Fibroblast of skin of right biceps (primary cell): ENCODE results near the gene LMBR1.
"Not testable (repeated sequence)": the region's sequence is repeated elsewhere in the genome, so short reads cannot be mapped to it uniquely, and the experiment has no call there.

ENCODE experiments used
- DNase-seq: peaks from one replicate; pipeline ENCODE4 v3.0.0-alpha.2; 2013

Gene LMBR1

GRCh38 chr7:156843582-156843981 lies 49.4 kb downstream of the LMBR1 start:
- not testable (repeated sequence) for DNase-seq

- DNase-seq: no peak
These were observed 49.8 kb downstream of the LMBR1 start for GRCh38 chr7:156843157-156843556.

- DNase-seq: no peak
These were observed 50.2 kb downstream of the LMBR1 start for GRCh38 chr7:156842740-156843140.

- no peak for DNase-seq
These were observed 50.7 kb downstream of the LMBR1 start for GRCh38 chr7:156842317-156842716.

- DNase-seq: no peak
These were observed 51.5 kb downstream of the LMBR1 start for GRCh38 chr7:156841497-156841896.

- no peak for DNase-seq
These were observed 52.8 kb downstream of the LMBR1 start for GRCh38 chr7:156840134-156840533.

GRCh38 chr7:156836443-156836842 lies 56.5 kb downstream of the LMBR1 start:
- DNase-seq: no peak

GRCh38 chr7:156834462-156834861 lies 58.5 kb downstream of the LMBR1 start:
- no peak for DNase-seq

GRCh38 chr7:156833312-156833711 lies 59.7 kb downstream of the LMBR1 start:
- DNase-seq: no peak

- no peak for DNase-seq
These were observed 60.6 kb downstream of the LMBR1 start for GRCh38 chr7:156832195-156832877.

GRCh38 chr7:156829669-156830336 lies 63.2 kb downstream of the LMBR1 start:
- DNase-seq: no peak

GRCh38 chr7:156827587-156828203 lies 65.3 kb downstream of the LMBR1 start:
- DNase-seq: no peak

- DNase-seq: peak; percentile 8
These were observed 69.5 kb downstream of the LMBR1 start for GRCh38 chr7:156823435-156823834.

GRCh38 chr7:156820445-156821063 lies 72.4 kb downstream of the LMBR1 start:
- no peak for DNase-seq

GRCh38 chr7:156819733-156820295 lies 73.2 kb downstream of the LMBR1 start:
- no peak for DNase-seq

GRCh38 chr7:156818133-156818532 lies 74.8 kb downstream of the LMBR1 start:
- DNase-seq: no peak

- DNase-seq: peak; percentile 16
These were observed 75.9 kb downstream of the LMBR1 start for GRCh38 chr7:156816943-156817572.

- no peak for DNase-seq
These were observed 81.3 kb downstream of the LMBR1 start for GRCh38 chr7:156811706-156812105.

- not testable (repeated sequence) for DNase-seq
These were observed 89.3 kb downstream of the LMBR1 start for GRCh38 chr7:156803656-156804055.

GRCh38 chr7:156802214-156802613 lies 90.8 kb downstream of the LMBR1 start:
- no peak for DNase-seq

- DNase-seq: no peak
These were observed 97.6 kb downstream of the LMBR1 start for GRCh38 chr7:156795415-156795814.

- DNase-seq: no peak
These were observed 99.6 kb downstream of the LMBR1 start for GRCh38 chr7:156793334-156793733.

- DNase-seq: no peak
These were observed 100.4 kb downstream of the LMBR1 start for GRCh38 chr7:156792611-156793010.
